ENCODE results near the gene GCSH.

Gene GCSH

DNA sequence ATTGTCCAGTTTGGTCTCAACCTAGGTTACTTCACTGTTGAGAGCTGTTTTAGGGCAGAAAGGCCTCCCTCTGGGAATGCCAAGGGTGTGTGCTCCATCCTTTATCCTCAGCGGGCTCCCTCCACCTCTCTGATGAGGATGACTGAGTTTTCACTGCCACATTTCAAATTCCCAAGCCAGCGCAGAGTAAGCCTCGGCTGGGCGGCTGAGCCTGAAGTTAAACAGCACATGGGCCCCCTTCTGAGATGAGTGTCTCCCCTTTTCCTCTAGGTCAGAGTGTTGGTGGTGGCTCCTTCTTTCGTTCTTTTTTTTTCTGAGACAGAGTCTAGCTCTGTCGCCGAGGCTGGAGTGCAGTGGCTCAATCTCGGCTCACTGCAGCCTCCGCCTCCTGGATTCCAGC is 5.5 kb upstream of the GCSH start:
- no peak for DNase-seq

DNA sequence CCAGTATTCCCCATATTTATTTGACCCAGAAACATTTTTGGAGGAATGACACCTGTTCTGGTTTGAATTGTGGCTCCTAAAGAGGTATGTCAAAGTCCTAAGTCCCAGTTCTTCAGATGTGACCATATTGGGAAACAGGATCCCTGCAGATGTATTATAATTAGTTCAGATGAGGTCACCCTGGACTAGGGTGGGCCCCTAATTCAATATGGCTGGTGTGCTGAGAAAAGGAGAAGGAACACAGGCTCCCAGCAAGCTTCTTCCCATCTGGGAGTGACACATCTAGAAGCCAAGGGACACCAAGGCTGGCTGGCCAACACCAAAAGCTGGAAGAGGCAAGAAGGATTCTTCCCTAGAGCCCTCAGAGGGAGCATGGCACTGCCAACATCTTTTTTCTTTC is 3.8 kb upstream of the GCSH start:
- DNase-seq, result no peak

DNA sequence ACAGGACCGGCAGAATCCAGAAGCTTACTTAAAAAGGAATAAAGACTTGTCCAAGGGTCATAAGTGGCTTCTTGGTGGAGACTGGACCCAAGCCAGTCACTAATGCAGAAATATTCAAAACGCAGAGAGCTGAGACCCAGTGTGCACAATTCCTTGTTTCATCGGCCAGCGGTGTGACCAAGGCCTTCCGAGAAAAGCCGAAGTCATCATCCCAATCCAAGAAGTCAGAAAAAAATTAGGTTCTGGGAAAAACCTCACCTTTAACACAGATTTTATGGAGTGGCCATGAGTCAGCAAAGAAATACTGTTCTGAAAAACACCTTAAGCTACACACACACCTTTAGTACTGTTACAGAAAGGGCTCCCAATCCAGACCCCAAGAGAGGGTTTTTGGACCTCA is 1.0 kb upstream of the GCSH start:
- no peak for DNase-seq

DNA sequence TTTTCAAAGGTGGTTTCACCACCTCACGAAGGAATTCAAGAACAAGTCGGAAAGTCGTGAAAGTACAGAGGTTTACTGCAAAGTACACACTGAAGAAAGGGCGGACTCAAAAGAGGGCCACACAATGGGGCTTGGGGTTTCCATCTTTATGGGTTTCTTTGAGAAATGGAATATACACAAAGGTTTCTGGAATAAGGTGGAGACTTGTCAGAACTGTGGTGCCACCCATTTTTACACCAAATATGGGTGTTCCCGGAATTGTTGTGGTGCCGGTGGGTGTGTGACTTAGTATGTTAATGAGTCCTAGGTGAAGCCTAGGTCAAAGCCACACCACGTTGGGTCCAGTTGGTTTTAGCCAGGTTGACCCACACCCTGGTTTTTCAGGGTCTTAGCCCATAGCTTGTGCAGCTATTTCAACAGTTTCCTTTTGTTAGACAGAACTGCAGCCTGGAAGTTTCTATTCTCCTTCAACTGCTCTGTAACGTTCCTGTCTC is 567 bp upstream of the GCSH start:
- DNase-seq, result no peak

DNA sequence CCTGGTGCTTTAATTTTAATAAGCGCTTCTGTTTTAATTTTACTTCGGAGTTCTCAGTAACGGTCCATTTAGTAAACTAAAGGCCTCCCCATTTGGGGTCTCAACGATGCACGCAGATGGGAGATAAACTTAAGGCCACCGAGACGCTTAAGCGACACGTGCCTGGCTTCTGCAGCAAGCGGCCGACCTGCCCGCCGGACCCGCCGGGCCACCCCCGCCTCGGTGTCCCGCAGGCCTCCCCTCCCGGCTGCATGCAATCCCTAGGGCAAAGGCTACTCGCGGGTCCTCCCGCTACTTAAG is 592 bp downstream of the GCSH start:
- DNase-seq, result no peak

DNA sequence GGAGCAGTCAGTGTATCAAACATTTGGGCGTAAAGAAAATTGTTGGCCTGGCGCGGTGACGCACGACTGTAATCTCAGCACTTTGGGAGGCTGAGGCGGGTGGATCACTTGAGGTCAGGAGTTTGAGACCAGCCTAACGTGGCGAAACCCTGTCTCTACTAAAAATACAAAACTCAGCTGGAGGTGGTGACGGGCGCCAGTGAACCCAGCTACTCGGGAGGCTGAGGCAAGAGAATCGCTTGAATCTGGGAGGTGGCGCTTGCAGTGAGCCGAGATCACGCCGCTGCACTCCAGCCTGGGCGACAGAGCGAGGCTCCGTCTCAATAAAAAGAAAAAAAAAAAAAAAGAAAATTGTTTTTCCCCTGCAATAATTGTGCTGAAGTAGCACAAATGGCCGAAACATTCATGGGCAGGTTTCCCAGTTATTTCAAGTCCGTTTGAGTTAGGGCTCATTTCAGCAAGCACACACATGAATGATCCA is 1.4 kb downstream of the GCSH start:
- DNase-seq, result no peak

DNA sequence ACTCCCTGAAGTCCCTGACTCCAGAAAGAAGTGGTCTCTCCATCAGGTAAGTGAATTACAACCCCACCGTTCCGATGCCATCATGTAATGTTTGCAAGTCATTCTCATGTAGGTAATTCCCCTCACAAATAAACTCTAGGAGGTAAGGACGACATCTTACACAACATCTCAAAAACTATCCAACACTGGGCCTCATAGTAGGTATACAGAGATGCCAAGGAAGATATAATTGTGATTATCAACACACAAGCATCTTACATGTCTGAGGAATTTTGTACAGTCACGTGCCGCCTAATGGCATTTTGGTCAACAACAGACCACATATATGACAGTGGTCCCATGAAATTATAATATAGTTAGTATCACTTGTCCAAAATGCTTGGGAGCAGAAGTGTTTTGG is 7.4 kb downstream of the GCSH start:
- no peak for DNase-seq

DNA sequence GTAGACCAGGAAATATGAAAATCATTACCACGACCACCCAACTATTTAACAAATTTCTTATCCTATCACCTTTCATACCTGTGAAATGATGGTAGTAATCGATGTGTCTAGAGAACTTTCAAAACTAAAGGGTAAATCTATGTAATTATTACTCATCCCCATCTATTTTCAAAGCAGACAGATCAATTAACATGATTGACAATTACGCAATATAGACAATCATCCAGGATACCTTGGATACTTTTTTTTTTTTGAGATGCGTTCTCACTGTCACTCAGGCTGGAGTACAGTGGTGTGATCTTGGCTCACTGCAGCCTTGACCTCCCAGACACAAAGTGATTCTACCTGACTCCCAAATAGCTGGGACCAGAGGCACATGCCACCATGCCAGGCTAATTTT is 15.2 kb downstream of the GCSH start:
- no peak for DNase-seq

DNA sequence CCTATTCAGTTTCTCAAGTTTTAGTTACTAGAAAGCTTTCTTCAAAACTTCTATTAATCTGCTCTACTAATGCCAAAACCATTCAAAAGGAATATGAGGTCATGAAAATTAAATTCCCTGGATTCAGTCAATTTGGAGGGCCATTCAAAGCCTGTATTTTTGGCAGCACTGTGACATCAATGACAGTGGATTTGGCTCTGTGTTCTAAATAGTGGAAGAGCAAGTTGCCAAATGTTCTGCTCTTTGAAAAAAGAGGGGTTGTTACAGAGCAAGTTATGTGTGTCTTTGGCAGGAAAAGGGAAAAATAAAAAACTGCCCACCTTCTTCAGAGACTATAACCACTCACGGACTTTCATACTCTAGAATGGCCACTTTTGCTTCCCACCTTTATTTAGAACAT is 16.0 kb downstream of the GCSH start:
- no peak for DNase-seq

DNA sequence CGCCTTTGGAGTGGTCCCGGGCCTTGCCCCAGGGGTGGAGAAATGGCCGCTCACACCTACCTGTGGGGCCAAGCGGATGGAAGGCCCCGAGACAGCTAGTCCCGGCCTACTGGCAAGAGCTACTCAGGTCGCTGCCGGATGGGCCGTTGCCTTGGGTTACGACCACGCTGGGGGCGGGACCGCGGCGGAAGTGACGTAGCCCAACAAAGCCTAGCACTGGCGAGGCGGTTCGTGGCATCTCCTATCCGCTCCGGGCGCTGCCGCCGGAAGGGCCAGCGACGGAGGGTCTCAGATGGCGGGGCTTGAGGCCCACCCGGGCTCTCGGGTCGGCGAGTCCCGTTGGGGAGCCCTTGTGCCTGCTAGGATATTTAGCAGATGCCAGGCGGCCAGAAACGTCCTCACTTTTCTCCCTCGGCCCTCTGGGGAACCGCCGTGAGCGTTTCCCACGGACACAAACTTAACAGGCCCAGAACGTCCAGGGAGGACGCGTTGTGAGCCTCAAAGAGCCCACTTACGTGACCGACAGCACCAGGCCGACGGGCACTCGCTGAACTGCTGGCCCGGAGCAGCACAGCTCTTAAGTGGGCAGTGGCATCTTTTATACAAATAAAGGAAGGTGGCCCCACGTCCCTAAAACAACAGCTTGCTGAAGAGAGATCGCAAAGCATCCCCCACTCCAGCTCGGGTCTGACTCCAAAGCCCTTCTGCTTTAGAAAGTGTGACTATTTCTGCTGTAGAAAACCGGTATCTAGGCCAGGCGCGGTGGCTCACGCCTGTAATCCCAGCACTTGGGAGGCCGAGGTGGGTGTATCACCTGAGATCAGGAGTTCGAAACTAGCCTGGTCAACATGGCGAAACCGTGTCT is 18.9 kb downstream of the GCSH start, which contains the start of gene C16orf46:
Gene C16orf46 (minus strand): TSS at position 163 of the 865 bp plus-strand sequence. CDS start 13,283 bp downstream, outside the sequence.
- peak; percentile 74 for DNase-seq

DNA sequence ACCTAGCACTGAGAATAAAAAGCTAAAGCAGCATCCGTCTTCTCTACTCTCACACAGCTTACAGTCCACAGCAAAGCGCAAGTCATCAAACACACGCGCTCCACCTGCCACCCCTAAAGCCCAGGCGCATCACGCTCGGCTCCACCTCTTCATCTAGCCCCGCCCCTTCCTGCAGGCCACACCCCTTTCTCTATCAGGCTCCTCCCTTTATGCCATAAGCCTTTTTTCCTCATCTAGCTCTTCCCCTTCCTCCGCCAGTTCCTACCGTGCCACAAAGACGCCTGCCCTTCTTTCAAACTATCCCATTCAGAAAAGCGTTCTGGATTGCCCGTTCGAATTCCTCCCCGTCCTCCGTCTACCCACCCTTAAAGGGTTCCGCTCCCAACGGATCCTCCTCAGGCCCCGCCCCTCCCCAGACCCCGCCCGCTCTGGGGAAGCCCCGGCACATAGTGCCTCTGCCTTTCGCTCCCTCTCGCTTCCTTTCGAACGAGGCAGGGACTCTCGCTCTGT is 19.6 kb downstream of the GCSH start:
- DNase-seq, result peak; percentile 63

DNA sequence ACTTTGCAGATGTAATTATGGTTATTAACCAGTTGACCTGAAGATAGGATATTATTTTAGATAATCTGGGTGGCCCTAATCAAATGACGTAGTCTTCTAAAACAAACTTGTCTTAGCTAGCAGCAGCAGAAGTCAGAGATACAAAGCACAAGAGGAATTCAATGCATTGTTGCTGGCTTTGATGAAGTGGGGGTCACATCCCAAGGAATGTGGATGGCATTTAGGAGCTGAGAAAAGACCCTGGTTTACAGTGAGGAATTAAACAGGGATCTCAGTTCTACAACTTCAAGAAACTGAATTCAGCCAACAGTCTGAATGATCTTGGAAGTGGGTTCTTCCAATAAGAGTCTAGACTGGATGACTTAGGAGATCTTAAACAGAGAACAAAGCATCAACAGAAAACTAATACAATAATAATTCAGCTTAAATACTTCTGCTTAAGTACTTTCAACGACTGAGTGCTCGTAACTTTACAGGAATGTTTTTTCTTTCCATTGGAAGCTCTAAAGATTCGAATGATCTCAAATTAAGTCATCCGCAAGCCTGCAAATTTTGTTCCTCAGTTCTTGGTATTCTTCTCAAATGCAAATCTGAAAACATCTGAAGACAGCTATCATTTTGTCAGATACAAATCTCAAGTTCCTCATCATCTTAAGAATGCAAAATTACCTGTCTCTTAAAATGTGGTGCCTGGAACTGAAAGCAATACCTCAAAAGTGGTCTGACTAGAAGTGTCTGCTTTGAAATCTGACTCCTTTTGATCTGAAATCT is 22.4 kb downstream of the GCSH start:
- no peak for DNase-seq

DNA sequence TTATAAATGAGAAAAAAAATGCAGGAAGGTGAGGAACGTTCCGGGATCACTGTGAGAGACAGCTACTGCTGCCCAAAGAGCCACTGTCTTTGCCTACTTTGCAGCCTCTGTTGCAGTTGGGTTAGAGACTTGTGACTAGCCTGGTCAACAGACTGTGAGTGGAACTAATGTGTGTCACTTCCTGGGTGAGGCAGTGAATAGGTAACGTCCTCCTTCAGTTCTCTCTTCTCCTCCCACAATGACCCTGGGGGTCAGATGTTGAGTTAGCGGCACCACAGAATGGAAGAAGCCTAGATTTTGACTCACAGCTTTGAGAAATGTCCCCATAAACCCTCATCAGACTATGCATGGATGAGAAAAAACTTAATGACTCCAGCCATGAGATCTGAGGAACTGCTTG is 24.4 kb downstream of the GCSH start:
- DNase-seq, result no peak

DNA sequence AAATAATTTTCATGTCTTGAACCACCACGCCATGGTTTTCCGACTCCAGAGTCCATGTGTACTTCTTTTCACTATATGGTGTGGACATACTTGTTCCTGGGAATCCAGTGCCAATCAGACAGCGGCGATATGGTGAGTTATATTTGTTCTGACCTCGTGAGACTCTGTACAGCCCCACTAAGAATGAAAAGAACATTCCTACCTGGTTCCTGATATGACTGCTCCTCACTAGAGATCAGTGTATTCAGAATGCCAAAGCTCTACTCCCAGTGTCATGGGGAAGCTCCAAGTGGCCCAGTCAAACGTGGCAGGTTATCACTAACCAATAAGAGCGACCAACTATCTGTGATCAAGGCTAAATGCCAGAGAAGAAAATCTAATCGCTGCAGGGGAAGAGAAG is 25.2 kb downstream of the GCSH start:
- no peak for DNase-seq

DNA sequence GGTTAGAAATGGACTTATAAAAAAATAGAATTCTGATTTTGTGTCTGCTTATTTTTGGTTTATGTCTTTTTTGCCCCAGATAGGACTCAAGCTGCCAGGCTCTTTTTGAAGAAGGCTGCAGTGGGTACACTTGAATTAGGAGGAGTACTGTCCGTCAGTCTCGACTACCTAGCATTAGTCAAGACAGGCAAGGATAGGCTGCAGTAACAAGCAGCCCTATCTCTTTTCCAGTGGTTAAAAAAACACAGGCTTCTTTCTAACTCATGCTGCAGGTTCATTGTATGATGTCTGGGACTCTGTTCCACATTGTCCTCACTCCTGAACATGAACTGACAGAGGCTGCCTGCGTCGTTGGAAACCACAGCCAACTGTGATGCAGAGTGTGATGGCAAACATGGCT is 27.1 kb downstream of the GCSH start:
- DNase-seq, result no peak

DNA sequence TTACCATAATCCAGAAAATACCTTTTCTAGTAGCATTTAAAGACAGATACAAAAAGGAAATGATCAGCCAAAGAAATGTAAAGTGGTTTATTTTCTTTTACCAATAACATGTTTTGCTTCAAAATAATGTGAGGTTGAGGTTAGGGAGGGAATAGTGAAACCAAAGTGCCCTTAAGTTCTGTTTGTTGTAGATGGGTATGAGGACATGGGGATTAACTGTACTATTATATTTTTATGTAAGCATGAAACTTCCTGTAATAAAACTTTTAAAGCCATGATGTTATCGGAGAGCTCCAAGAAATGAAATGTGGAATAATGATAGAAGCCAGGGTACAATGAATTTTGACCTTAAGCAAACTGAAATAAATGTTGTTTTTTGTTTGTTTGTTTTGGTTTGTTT is 29.0 kb downstream of the GCSH start:
- no peak for DNase-seq

DNA sequence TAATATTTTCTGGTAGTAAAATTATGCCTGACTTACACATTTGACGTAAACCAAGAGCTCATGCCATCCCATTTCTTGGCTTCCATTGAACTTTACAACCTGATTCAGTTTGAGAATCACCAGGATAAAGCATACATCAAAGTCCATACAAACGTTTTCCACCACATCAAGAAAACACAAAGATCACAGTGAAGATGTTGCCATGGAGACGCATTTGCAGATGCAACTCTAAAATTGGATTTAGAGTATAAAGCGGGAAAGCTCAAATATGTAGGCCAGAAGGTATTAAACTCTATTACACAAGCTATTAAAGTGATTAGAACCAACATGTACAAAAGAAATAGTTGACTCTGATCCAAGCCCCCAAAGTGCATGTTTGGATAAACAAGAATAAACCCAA is 29.5 kb downstream of the GCSH start:
- DNase-seq, result no peak

DNA sequence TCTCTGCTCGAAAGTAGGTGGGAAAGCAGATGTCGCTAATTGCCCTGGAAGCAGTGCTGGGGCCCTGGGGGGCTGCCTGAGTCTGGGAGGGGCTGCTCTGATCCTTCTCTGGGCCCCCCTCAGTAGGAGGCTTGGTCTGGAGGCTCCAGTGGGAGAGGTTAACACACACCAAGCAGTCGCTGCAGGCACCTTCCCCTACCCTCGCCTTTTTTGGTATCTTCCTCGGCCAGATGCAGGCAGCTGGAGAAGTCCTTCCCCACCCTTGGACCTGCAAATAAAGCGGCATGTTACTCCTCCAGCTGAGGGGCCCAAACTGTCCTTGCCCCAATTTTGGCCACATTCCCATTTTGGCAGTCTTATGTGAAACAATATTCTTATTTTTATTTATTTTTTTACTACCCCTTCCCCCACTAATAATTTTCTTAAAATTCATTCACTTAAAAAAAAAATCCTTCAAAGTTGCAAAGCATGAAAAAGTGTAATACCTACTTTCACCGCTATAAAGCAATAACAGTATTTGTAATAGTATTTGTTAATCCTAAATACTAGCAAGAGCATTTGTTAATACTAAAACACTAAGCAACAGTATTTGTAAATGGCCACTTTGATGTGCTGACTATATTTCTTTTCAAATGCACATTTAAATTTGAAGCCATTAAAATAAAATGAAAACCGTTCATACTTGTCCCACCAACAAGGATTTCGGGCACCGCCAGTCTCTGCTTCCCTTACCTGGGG is 34.2 kb downstream of the GCSH start:
- DNase-seq, result no peak

DNA sequence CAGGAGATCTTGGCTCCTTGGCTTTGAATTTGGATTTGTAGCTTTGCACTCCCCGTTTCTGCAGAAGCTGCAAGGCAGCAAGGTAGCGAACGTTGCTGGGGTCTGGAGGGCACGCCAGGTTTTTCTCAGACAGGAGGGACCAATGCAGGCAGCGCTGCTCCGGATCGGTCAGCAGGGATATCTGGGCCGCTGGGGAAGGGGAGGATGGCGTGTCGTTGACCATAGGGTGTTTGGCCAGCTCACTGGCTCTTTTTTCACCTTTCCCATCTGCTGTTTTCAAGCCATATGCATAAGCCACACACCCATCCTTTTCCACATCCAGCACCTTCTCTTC is 34.9 kb downstream of the GCSH start:
- no peak for DNase-seq

DNA sequence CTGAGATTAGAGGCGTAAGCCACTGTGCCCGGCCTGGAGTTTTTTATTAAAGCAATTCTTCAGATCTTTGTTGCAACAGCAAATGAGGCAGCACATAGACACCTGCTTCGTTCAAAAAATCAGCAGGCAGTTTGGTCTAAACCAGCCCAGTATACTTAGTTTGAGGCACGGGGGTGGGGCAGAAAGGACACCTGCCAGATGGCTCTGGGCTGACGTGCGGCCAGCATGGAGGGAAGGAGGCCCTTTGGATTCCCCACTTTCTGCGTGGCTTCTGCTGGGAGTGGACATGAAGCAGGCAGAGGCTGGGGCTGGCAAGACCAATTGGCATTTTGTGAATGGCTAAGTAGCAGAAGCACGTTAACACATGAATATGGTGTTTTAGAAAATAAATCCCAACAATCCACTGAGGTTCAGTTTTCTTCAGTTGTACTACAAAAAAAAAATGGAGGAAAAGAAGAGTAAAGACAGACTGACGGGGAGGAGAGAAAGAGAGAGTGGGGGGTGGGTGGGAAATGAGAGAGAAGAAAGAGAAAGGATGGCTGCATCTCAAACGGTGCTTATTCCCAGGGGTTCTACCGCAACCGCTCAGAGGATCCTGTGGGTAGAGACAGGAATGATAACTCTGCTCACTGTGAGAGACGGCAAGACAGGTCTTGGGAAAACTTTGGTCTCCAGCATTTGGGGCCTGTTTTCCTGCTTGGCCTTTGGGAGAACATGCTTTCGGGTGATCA is 35.5 kb downstream of the GCSH start:
- DNase-seq, result no peak

DNA sequence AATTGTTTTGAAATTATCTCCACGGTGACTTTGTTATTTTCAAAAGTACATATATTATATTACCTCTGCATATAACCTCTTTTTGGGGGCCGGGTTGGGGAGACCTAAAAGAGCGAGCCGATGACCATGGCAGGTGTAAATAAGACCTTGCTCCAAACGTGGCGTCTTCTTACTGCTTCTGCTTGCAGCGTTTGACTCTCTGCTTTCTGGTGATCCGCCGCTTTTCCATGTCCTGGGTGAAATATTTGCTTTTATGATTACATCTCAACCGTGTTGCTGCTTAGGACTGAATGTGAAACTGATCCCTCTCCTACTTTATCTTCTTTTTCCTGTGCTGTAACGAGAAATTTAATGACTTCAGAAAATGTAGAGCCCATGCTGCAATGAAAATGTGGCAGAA is 42.4 kb downstream of the GCSH start:
- DNase-seq, result no peak

DNA sequence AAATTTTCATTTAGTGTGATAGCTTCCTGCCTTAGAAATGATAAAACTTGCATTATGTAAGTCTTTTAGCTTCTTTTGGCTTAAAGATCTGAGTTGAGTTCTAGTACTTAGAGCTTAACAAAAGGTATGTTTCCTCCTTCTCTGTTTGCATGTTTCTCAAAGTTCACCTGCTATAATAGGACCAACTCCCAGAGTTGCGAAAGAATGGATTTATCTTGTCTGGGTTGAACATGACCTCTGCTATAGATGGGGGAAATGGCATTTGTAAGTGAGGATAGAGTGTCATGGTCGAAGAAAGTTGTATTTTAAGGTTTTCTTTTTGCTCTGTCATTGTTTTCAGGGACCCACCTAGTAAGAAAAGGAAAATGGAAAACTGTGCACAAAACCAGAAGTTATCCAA is 53.4 kb downstream of the GCSH start:
- no peak for DNase-seq

DNA sequence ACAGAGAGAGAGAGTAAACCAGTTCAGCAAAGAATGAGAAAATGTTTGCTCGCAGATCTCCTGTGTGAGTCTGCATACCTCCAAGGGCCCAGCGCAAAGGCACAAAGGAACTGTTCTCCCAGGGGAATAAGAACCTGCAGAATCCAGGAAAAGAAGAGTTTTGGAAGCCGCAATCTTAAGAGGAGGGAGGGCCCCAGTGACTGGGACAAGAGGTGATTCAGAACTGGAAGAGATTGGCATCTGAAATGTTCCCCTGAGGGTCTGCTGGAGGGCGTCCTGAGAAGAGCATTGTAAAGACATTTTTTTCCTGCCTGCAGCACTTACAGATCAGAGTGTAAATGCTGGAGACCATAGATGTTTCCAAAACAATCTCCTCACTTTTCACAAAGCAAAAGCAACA is 54.5 kb downstream of the GCSH start:
- no peak for DNase-seq

Data from GDM1 (cell line).